ENCODE measurements around the gene CITED4.

The CITED4 gene

DNA sequence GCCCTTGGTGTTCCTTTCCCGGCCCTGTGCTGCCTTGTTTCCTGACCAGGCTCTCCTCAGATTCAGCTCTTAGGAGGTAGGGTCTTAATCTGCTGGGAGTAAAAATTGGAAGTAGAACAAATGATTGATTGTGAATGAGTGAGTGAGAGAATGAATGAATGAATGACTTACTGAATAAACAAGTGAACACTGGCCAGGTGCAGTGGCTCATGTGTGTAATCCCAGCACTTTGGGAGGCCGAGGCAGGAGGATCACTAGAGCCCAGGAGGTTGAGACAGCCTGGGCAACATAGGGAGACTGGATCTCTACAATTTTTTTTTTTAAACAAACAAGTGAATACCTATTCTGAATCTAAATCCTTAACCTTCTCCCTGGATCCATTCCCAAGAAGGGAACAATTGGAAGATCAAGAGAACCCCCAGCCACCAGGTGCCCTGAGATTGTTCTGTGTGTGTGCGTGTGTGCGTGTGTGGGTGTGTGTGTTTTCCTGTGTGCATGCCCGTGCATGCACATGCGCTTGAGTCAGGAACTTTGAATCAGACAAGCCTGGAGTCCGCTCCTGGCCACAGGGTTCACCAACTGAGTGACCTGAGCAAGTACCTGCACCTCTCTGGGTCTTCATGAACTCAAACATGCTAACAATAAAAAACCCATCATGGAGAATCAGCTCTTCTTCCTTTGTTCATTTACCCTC lies 24.3 kb upstream of the CITED4 start:
- ATAC-seq, result no peak
- no peak for TF ChIP-seq ZNF565 (CRISPR knock-in tag; conservative IDR thresholded peaks at IDR 0.05; ENCODE audit: low read depth)
- no peak for TF ChIP-seq TCF4 (CRISPR knock-in tag; IDR thresholded peaks at IDR 0.05; ENCODE audit: borderline replicate concordance)
- TF ChIP-seq, protein P1, sequence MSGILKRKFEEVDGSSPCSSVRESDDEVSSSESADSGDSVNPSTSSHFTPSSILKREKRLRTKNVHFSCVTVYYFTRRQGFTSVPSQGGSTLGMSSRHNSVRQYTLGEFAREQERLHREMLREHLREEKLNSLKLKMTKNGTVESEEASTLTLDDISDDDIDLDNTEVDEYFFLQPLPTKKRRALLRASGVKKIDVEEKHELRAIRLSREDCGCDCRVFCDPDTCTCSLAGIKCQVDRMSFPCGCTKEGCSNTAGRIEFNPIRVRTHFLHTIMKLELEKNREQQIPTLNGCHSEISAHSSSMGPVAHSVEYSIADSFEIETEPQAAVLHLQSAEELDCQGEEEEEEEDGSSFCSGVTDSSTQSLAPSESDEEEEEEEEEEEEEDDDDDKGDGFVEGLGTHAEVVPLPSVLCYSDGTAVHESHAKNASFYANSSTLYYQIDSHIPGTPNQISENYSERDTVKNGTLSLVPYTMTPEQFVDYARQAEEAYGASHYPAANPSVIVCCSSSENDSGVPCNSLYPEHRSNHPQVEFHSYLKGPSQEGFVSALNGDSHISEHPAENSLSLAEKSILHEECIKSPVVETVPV (CRISPR knock-in tag; IDR thresholded peaks at IDR 0.05), result no peak
- no peak for TF ChIP-seq ARNTL (CRISPR knock-in tag; IDR thresholded peaks at IDR 0.05; ENCODE audit: borderline replicate concordance, low read depth)
- no peak for TF ChIP-seq ZNF8 (CRISPR knock-in tag; IDR thresholded peaks at IDR 0.05)
- TF ChIP-seq, protein P2, sequence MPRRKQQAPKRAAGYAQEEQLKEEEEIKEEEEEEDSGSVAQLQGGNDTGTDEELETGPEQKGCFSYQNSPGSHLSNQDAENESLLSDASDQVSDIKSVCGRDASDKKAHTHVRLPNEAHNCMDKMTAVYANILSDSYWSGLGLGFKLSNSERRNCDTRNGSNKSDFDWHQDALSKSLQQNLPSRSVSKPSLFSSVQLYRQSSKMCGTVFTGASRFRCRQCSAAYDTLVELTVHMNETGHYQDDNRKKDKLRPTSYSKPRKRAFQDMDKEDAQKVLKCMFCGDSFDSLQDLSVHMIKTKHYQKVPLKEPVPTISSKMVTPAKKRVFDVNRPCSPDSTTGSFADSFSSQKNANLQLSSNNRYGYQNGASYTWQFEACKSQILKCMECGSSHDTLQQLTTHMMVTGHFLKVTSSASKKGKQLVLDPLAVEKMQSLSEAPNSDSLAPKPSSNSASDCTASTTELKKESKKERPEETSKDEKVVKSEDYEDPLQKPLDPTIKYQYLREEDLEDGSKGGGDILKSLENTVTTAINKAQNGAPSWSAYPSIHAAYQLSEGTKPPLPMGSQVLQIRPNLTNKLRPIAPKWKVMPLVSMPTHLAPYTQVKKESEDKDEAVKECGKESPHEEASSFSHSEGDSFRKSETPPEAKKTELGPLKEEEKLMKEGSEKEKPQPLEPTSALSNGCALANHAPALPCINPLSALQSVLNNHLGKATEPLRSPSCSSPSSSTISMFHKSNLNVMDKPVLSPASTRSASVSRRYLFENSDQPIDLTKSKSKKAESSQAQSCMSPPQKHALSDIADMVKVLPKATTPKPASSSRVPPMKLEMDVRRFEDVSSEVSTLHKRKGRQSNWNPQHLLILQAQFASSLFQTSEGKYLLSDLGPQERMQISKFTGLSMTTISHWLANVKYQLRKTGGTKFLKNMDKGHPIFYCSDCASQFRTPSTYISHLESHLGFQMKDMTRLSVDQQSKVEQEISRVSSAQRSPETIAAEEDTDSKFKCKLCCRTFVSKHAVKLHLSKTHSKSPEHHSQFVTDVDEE (CRISPR knock-in tag; IDR thresholded peaks at IDR 0.05), result no peak
- no peak for TF ChIP-seq ZFP3 (CRISPR knock-in tag; IDR thresholded peaks at IDR 0.05)
- no peak for TF ChIP-seq SNAI2 (CRISPR knock-in tag; IDR thresholded peaks at IDR 0.05)
- TF ChIP-seq, protein P3, sequence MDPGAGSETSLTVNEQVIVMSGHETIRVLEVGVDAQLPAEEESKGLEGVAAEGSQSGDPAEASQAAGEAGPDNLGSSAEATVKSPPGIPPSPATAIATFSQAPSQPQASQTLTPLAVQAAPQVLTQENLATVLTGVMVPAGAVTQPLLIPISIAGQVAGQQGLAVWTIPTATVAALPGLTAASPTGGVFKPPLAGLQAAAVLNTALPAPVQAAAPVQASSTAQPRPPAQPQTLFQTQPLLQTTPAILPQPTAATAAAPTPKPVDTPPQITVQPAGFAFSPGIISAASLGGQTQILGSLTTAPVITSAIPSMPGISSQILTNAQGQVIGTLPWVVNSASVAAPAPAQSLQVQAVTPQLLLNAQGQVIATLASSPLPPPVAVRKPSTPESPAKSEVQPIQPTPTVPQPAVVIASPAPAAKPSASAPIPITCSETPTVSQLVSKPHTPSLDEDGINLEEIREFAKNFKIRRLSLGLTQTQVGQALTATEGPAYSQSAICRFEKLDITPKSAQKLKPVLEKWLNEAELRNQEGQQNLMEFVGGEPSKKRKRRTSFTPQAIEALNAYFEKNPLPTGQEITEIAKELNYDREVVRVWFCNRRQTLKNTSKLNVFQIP (CRISPR knock-in tag; IDR thresholded peaks at IDR 0.05; ENCODE audit: borderline replicate concordance, low read depth), result no peak
- TF ChIP-seq ZC3H10 (CRISPR knock-in tag; IDR thresholded peaks at IDR 0.05), result no peak
- TF ChIP-seq, protein P4, sequence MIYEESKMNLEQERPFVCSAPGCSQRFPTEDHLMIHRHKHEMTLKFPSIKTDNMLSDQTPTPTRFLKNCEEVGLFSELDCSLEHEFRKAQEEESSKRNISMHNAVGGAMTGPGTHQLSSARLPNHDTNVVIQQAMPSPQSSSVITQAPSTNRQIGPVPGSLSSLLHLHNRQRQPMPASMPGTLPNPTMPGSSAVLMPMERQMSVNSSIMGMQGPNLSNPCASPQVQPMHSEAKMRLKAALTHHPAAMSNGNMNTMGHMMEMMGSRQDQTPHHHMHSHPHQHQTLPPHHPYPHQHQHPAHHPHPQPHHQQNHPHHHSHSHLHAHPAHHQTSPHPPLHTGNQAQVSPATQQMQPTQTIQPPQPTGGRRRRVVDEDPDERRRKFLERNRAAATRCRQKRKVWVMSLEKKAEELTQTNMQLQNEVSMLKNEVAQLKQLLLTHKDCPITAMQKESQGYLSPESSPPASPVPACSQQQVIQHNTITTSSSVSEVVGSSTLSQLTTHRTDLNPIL (CRISPR knock-in tag; IDR thresholded peaks at IDR 0.05; ENCODE audit: low read depth), result no peak
- TF ChIP-seq OSR1 (CRISPR knock-in tag; IDR thresholded peaks at IDR 0.05), result no peak
- no peak for TF ChIP-seq ESRRG (CRISPR knock-in tag; IDR thresholded peaks at IDR 0.05)
- TF ChIP-seq, protein P5, sequence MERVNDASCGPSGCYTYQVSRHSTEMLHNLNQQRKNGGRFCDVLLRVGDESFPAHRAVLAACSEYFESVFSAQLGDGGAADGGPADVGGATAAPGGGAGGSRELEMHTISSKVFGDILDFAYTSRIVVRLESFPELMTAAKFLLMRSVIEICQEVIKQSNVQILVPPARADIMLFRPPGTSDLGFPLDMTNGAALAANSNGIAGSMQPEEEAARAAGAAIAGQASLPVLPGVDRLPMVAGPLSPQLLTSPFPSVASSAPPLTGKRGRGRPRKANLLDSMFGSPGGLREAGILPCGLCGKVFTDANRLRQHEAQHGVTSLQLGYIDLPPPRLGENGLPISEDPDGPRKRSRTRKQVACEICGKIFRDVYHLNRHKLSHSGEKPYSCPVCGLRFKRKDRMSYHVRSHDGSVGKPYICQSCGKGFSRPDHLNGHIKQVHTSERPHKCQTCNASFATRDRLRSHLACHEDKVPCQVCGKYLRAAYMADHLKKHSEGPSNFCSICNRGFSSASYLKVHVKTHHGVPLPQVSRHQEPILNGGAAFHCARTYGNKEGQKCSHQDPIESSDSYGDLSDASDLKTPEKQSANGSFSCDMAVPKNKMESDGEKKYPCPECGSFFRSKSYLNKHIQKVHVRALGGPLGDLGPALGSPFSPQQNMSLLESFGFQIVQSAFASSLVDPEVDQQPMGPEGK (CRISPR knock-in tag; IDR thresholded peaks at IDR 0.05; ENCODE audit: borderline replicate concordance), result no peak
- TF ChIP-seq PPARA (CRISPR knock-in tag; IDR thresholded peaks at IDR 0.05; ENCODE audit: borderline replicate concordance), result no peak

DNA sequence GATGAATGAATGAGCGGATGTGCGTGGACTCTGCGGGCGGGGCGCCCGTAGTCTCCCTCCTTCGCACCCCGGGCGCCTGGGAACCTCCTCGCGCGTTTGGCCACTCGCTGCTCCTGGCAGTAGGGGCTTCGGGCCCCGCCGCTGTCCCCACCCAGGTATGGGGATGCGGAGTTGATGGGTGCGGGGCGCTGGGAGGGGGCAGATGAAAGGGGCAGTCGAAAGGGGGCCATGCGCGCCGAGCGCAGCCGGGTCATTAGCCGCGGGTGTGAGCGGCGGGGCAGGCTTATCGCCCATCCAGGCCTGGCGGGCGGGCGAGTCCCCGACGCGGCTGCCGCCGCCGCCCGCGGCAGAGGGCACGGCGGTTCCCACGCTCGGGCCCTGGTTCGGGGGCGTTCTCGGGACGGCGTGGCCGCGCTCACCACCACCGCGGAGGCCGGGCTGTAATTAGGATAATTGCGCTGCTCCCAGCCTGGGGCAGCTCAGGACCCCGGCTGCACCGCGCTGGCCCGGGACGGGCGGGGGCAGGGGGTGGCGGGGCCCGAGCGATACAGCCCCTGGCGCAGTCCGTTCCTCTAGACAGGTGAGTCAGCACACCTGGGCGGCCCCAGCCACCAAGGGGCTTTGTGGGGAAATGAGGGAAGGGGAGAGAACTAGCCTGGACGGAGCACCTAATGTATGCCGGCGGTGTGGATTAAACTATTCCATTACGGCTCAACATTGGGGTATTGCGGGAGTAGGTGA lies 22.1 kb upstream of the CITED4 start:
- TF ChIP-seq BACH2 (CRISPR knock-in tag; IDR thresholded peaks at IDR 0.05; ENCODE audit: borderline replicate concordance) (no peak), ISL1 (CRISPR knock-in tag; IDR thresholded peaks at IDR 0.05) (no peak), ARNTL (CRISPR knock-in tag; IDR thresholded peaks at IDR 0.05; ENCODE audit: borderline replicate concordance, low read depth) (no peak), GLIS3 (CRISPR knock-in tag; IDR thresholded peaks at IDR 0.05) (no peak), RARB (CRISPR knock-in tag; IDR thresholded peaks at IDR 0.05) (no peak), SNAI2 (CRISPR knock-in tag; IDR thresholded peaks at IDR 0.05) (no peak), ZC3H10 (CRISPR knock-in tag; IDR thresholded peaks at IDR 0.05) (no peak), ESRRG (CRISPR knock-in tag; IDR thresholded peaks at IDR 0.05) (no peak), ZFP3 (CRISPR knock-in tag; IDR thresholded peaks at IDR 0.05) (no peak), PPARA (CRISPR knock-in tag; IDR thresholded peaks at IDR 0.05; ENCODE audit: borderline replicate concordance) (no peak)
- TF ChIP-seq, protein P4 (CRISPR knock-in tag; IDR thresholded peaks at IDR 0.05; ENCODE audit: low read depth), result no peak
- TF ChIP-seq, protein P1 (CRISPR knock-in tag; IDR thresholded peaks at IDR 0.05), result no peak

More for the DNA sequence above, 22.1 kb upstream of the CITED4 start:
- ATAC-seq, result no peak
